Inferior parietal cortex (tissue), 1 donor: ENCODE measurements around the gene PARD3.

Experiments
- DNase-seq: peaks from one replicate; pipeline ENCODE4 v3.0.0-alpha.2; 2016; ENCODE audit errors: extremely low spot score

The PARD3 gene

DNA sequence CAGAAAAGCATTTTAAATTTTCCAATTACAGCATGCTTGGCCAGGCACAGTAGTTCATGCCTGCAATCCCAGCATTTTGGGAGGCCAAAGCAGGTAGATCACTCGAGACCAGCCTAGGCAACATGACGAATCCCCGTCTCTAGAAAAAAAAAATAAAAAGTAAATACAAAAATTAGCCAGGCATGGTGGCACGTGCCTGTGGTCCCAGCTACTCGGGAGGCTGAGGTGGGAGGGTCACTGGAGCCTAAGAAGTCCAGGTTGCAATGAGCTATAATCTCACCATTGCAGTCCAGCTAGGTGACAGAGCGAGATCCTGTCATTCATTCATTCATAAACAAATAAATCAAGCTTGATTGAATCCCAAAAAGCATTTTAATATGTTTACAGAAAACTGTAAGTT is 234.9 kb downstream of the PARD3 start:
- no peak for DNase-seq

DNA sequence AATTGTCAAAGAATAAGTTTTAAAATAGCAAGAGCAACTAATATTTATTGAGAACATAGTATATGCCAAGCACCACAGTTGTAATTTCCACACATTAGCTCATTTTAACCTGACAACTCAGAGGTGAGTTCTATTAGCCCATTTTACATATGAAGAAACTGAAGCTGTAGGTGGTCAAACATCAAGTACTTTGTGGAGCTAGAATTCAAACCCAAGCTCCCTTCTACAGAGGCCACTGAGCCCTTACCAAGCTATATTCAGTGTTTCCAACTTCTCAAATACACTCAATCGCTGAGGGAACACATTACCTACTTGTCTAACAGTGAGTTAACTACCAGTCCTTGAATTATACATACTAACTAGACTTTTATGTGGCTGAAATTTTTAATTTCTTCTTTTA is 236.6 kb downstream of the PARD3 start:
- DNase-seq: no peak

- peak; percentile 11 for DNase-seq
Observed at GRCh38 chr10:34576797-34577196, 238.3 kb downstream of the PARD3 start.

- DNase-seq: no peak
Observed at GRCh38 chr10:34575882-34576281, 239.2 kb downstream of the PARD3 start.

DNA sequence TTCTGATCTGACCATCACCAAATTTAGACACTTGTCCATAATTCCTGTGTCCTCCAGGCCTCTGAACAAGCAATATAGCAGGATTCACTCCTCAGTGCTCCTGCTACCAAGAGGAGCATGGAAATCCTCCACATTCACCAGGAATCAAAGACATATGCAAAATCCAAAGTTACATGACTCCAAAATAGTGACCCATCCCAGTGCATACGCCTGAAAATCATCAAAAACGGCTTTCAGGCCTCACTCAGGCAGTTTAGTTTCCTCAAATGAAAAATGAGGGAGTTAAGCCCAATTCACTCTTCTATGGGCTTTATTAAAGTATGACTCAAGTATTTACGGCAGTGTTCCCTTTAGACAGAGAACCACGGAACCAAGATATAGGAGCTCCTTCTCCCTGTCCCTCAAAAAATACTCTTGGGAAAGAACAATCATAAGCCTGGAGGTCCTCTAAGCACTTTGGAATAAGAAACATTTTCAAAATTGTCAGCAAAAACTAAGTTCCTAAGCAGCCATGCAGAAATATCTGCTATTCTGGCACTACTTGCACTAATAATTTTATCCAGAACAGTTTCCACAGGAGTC is 240.7 kb downstream of the PARD3 start:
- no peak for DNase-seq

GRCh38 chr10:34570887-34571286 is 244.2 kb downstream of the PARD3 start:
- DNase-seq: no peak

GRCh38 chr10:34567659-34568253 is 247.3 kb downstream of the PARD3 start:
- DNase-seq: no peak

GRCh38 chr10:34565934-34566333 is 249.2 kb downstream of the PARD3 start:
- no peak for DNase-seq

DNA sequence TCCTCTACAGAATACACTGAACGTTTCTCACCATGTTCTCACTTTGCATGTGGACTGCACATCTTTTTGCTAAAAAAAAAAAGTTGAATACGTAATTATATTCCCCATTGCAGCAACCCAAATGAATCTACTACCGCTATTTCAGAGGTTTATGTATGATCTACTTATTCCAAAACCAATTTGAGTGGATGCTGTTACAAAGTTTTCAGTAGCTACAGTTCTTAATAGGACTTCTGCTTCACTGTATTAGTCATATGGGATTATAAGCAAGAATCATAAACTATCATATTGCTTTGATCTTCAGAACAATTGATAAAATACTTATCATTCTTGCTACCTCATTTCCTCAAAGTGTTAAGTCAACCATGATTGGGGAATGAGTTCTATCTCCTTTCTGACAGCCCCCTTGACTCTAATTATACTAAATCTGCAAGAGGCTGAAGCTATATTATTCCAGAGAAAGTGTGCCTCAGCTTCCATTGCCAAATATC is 257.0 kb downstream of the PARD3 start:
- DNase-seq: no peak

DNA sequence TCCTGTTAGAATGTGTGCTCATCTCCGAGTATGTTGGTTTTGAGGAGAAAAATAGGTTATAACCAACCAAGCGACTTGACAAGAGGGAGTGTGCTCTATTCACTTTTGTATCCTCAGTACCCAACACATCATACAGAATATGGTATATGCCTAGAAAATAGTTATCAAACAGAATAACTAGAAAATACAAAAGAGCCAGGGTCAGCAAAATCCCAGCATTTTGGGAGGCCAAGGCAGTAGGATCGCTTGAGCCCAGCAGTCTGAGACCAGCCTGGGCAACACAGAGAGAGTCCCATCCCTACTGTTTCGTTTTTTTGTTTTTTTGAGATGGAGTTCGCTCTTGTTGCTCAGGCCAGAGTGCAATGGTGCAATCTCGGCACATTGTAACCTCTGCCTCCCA is 257.9 kb downstream of the PARD3 start:
- no peak for DNase-seq

DNA sequence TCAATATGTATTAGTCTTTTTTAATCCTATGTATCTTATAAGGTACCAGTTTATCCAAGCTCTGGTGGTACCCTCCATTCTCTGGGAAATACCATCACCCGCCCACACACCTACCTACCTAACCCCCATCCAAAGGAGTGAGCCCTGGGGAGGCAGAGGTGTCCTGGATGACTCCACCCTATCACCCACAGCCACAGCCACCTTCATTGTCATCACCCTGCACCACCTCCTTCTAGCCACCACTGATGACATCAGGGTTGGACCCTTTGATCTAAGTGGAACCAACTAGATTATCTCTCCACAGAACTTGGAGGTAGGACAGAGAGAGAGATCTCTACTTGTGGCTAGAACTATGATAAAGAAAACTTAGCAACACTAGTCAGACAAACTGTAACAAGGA is 259.4 kb downstream of the PARD3 start:
- no peak for DNase-seq

GRCh38 chr10:34553747-34554146 is 261.3 kb downstream of the PARD3 start:
- no peak for DNase-seq

DNA sequence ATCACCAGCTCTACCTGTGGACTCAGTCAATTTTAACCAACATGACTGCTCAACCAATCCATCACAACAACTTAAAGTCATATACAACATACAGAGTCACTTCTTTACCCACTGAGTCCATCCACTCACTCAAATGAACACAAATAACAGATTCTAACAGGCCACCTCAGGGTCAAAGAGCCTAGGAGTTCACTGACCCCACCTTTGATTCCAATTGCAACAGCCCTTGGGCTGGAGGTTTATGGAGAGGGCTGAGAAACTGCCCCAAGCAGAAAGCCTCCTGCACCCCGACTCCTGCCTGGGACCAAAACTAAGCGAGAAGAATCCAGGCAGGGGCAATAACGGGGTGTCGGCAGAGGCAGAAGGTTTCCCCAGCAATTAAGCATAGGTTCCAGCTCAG is 263.8 kb downstream of the PARD3 start:
- DNase-seq: no peak

GRCh38 chr10:34549953-34550352 is 265.1 kb downstream of the PARD3 start:
- no peak for DNase-seq

- DNase-seq: no peak
Observed at GRCh38 chr10:34549001-34549400, 266.1 kb downstream of the PARD3 start.

- DNase-seq: no peak
Observed at GRCh38 chr10:34548466-34548865, 266.6 kb downstream of the PARD3 start.

- DNase-seq: no peak
Observed at GRCh38 chr10:34547695-34548094, 267.4 kb downstream of the PARD3 start.

DNA sequence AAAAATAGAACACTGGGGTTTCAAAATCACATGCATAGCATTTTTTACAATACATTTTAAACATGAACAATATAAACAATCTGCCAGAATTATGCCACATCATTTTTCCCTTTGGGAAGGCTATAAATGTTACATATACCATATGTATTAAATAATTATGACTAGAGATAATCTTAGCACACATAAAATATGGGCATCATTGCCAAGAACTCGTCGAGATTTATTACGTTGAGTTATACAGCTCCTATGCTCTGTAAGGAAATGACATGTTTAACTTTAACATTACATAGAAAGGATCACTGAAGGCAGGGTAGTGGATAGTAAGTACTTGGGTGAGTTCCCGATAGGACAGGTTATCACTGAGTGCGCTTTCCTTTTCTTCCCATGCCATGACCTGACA is 267.8 kb downstream of the PARD3 start:
- DNase-seq: no peak

GRCh38 chr10:34544400-34544799 is 270.7 kb downstream of the PARD3 start:
- DNase-seq: no peak

GRCh38 chr10:34543716-34544115 is 271.4 kb downstream of the PARD3 start:
- DNase-seq: no peak

DNA sequence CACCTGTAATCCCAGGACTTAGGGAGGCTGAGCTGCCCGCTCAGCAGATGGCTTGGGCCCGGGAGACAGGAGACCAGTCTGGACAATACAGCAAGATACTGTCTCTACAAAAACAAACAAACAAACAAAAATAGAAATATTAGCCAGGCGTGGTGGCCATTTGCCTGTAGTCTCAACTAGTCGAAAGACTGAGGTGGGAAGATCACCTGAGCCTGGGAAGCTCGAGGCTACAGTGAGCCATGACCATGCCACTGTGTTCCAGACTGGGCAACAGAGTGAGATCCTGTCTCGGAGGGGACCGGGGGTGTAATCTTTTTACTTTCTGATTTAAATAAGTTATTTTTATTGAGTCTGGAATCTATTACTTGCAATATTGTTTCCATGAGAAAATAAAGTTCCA is 274.6 kb downstream of the PARD3 start:
- no peak for DNase-seq

GRCh38 chr10:34539533-34540315 is 275.4 kb downstream of the PARD3 start:
- no peak for DNase-seq

- no peak for DNase-seq
Observed at GRCh38 chr10:34538281-34538829, 276.7 kb downstream of the PARD3 start.
